Activated gamma-delta T cell treated with anti-CD3 and anti-CD28 coated beads, Interleukin-2, amount 50 U/mL, for 16 hours (primary cell): ENCODE measurements around the gene MTA3.

Experiments
- DNase-seq: peaks from one replicate; pipeline ENCODE4 v3.0.0-alpha.2; 2020; ENCODE audit warnings: low read depth

MTA3 gene

DNA sequence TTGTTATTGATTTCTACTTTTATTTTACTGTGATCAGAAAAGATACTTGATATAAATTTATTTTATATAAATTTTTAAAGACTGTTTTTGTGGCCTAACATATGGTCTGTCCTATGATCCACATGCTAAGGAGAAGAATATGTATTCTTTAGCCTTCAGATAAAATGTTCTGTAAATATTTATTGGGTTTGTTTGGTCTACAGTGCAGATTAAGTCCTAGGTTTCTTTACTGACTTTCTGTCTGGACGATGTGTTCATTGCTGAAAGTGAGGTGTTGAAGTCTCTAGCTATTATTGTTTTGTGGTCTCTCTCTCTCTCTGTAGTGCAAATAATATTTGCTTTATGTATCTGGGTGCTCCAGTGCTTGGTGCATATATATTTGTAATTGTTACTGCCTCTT is 165.4 kb downstream of the MTA3 start:
- DNase-seq: no peak

DNA sequence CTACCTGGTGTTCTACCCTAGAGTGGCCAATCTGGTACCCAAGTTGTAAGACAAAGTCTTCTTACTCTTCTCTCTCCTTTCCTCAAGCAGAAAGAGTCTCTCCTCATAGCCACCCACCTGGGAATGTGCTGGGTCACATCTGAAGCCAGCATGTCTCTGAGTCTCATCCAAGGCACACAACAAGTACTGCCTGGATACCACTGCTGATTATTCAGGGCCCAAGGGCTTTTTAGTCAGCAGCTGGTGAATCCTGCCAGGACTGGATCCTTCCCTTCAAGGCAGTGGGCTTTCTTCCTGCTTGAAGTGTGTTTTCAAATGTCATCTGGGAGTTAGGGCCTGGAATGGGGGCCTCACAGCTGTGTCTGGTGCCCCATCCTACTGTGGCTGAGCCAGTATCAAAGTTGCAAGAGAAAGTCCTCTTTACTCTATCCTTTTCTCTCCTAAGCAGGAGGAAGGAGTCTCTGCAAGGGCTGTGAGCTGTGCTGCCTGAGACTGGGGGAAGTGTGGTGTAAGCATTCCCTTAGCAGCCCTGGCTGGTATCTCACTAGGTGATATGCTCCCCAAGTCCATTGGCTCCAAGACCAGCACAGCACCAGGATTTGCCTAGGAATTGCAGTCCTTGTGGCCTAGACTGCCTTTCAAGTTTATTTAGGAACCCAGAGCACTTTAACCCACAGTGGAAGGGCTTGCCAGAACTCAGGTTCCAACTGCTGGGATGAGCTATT is 168.3 kb downstream of the MTA3 start:
- DNase-seq: no peak

DNA sequence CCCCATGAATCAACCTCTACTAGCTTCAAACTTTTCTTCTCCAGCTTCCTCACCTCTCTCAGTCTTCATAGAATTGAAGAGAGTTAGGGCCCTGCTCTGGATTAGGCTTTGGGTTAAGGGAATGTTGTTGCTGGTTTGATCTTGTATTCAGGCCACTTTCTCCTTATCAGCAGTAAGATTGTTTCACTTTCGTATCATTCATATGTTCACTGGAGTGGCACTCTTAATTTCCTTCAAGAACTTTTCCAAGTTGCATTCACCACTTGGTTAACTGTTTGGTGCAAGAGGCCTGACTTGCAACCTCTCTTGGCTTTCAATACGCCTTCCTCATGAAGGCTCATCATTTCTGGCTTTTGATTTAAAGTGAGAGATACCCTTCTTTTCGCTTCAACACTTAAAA is 172.7 kb downstream of the MTA3 start:
- DNase-seq: no peak

DNA sequence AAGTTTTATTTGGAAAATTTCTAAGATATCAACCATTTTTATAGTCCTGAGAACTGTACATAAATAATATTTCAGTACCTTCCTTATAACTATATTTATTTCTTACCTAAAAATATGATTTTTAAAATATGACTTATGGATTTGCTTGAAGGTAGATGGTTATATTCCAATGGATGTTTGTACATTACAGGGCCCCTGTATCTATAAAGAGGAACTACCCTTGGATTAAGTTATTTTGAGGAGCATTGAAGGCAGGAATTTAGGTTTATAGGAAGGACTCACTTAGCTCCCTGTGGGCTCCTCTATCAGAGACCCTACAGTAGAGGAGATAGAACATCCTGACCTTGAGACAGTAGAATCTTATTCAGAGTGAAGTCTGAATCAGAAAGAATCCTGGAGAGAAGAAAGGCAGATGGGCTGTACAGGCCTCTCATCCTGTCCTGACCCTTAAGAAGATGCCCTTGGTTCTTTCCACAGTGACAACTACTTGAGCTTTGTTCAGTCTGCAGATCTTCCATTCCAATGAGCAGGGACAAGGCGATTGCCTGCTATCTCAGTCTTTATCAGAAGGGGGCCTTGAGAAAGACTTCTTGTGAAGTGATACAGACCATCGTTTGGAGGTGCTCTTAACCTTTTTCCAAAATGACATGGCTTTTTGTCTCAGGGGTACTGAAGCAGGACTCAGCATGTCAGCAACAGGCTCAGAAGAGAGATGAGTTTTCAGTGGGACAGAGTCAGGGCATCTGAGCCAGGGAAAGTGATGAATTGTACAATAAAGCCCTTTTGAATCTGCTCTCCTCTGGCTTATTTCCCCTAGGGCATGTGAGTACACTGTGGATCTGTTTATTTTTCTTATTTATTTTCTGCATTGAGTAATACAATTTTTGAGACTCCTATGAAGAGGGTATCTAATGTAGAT is 174.6 kb downstream of the MTA3 start:
- DNase-seq: no peak

DNA sequence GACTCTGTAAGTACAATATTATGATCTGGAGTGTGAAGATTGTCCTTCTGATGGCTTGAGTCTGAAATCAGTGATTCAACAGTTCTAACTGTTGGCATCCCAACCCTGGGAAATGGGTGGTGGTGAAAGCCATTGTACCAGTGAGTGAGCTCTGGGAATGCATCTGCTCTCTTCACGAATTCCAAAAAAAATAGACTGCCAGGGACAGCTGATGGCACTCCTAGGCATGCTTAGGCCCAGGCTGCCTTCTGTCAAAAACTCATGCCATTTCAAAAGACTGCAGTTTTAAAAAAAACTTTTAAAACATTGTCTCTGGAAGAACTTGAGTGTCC is 175.2 kb downstream of the MTA3 start:
- no peak for DNase-seq

DNA sequence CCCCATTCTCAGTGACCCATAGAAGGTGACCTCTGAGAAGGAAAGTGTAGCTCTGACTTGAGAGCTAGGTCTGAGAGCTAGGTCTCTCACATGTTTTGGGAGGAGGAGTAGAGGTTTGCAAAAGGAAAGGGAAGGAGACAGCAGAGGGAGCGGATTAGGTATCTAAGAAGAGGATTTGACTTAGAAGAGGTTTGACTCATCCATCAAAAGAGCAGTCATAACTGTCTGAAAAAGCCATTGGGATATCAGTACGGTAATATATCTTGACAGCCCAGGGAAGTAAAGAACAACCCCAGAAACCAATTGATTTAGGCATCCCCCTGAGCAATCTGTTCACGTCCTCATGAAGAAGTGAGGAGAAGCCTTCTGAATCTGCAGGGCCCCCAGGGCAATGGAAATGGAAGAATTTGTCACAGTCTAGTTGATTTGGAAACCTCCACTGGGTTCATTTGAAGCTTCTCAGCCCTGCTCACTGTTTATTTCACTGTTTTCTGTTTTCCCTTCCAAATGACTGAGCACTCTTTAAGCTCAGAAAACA is 176.2 kb downstream of the MTA3 start:
- DNase-seq: no peak

DNA sequence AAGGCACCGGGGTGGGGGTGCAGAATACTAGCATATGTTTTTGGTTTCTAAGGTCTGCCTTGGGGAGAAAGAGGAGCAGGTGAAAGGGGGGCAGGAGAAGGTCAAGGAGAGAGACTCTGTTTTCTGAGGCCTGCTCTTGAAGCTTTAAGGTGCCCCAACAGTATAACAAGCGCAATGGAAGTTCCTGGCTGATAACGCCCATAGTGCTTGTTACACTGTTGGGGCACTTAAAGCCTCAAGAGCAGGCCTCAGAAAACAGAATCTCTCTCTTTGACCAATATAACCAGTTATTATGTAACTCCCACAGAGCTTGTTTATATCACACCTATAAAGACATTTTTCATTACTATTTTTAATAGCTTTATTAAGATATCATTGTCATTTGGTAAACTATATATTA is 179.0 kb downstream of the MTA3 start:
- DNase-seq: no peak

DNA sequence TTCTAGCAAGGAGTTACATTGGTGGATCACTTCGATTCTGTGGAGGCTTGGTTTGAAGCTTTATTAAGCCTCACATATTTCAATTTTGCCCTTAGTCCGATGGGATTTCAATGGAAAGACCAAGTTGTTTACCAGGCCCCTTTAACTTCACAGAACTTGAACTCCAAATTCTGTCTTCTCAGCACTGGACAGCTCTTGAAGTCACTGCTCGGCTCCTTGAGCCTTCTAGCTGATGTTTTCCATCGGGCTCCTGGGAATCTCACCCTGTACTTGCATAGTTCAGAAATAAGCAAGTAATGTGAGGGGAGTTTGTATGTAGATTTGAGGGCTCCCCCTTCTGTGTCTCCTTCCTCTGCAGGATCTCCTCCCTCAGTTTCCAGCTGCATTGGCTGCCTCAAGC is 180.4 kb downstream of the MTA3 start:
- DNase-seq: no peak

DNA sequence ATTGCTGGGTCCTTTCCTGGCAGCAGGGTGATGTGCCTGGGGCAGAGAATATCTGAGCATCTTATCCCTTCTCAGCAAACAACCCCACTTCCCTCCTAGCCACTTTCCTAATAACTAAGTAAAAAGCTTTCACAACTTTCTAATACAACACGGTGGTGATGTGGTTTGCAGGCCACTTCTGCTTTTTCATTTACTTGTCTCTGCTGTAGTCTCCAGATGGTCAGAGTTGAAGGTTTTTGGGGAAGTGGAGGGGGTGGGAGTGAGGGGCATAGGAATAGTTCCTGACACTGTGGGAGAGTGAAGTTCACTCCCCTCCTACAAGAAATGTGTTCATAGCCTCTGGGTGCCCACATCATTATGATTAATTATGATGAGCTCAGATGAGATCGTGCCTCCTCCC is 183.9 kb downstream of the MTA3 start:
- DNase-seq: no peak

DNA sequence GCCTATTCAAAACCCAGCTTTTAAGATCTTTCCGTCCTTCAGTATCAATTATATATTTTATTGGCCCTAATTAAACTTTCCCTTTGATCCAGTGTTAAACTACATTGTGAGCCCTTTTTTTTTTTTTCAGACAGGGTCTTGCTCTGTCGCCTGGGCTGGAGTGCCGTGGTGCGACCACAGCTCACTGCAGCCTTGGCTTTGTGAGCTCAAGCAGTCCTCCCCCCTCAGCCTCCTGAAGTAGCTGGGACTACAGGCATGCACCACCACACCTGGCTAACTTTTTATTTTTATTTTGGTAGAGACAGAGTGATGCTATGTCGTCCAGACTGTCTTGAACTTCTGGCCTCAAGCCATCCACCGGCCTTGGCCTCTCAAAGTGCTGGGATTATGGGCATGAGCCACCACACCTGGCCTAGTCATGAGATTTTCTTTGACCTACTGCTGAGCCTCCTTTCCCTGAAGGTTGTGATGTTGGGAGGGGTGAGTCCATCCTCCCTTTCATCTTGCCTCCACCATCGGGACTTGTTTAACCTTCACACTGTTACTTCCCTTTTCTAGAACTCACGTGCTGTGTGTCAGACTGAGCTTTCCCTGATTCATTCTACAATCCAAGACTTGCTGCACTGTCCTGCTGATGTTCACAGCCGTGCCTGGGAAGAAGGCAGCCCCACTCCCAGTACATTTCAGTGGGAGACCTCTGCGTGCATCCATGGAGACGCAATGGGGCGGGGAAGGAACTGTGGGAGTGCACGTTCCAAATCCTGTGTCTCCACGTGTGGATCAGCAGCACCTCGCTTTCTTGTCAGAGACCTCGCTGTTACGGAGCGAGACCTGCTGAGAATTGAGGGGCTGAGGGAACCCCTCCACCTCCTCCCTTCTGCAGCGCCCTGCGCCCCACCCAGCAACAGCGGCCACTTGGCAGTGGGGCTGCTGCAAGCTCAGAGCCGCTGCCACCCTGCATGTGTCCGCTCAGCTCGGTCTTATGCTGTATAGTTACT is 184.7 kb downstream of the MTA3 start:
- DNase-seq: no peak

DNA sequence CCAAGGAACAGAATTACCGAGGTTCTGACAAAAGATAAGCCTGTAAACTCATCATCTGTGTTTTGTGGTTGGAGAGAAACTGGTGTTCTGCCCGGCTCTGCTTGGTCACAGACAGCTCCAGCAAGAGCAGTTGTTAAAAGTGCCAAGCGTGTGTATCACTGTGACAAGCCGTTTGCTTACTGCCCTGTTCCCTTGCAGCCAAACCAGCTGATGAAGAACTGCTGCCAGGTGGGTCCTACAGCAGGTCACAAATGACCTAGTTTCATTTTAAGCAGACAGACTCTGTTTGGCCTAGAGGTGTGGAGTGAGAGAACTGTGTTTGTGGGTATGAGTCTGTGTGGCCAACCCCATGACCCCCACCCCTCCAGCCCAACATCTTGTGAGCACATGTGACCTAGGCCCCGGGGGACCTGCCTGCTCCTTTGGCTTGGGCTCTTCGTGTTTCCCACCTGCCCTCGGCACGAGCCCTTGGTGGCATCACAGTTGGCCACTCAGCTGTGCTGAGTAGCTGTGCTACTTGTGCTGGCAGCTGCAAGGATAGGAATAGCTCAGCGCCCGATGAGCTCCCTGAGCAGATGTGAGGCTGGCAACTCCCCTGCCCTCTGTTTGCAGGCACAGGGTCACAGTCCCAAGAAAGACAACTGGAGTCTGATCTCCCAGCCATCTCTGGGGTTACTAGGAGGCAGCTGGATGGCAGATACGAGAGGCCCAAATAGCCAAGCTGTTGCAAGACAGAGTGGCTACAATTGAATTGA is 185.8 kb downstream of the MTA3 start:
- no peak for DNase-seq

DNA sequence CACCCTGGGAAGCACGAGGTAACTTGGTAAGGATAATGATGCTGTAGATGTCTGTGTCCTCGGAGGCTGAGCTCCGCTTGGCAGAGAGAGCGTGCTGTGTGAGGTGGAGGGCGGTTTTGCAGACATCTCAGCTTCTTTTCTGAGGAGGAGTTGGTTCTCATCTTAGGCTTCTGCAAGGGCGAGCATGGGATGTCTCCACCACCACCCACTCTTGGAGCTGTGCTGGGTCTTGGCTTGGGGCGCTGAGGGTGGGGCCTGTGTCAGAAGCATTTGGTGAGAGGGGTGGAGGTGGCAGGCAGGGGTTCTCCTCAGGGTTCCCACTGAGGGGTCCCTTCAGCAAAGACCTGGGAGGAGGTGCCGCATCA is 186.3 kb downstream of the MTA3 start:
- DNase-seq: no peak

DNA sequence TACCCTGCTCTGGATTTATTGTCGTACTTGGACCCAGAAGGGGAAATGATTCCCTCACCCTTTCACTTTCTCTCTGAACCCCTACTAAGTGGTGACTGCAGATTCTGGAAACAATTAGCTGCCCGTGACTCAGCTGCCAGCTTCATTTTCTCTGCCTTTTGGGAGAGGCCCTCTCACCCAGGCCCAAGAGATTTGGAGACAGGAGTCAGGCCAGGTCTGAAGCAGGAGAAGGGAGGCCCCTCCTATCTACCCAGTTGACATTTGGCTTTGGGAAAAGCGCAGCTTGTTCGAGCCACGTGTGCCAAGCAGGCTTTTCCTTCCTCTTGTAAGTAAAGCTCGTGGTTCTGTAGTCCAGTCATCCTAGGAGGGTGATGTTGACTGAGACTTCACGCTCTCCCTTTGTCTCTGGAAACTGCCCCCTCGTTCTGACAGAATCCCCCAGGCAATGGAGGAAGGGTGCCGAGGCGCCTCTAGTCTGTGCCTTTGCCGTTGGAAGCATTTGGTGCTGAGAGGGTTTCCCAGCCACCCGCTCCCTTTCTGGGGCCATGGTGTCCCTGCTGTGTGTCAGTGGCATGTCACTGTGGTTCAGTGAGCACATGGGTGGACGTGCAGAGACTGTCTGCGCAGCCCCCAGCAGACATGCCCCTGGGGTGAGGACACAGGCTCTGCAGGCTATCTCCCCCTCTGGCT is 186.9 kb downstream of the MTA3 start:
- DNase-seq: no peak

DNA sequence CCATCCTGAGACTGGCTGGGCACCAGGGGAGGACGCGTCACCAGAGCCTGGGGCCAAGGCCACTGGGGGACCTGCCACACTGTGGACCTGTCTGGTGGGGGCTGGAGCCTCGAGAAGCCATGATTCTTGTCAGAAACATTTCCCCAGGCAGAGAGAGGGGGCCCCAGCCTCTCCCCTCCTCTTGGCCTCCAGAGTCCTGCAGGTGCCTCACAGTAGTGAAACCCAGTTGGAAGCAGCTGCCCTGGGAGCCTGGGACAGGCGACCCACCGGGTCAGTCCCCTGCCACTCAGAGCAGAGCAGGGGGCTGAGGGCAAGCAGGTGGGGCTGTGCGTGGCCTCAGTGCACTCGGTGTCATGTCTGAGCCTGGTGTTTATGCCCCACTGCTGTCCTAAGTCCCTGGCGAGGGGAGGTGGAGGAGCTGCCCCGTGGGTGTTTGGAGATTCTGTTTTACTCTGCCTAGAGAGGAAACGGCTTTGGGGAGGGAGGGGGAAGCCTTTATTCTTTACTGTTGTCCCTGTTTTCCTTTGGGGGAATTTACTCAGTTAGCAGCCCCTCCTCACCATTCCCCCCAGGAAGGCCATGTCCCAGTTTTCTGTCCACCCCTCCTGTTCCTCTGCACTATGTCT is 187.8 kb downstream of the MTA3 start:
- no peak for DNase-seq

DNA sequence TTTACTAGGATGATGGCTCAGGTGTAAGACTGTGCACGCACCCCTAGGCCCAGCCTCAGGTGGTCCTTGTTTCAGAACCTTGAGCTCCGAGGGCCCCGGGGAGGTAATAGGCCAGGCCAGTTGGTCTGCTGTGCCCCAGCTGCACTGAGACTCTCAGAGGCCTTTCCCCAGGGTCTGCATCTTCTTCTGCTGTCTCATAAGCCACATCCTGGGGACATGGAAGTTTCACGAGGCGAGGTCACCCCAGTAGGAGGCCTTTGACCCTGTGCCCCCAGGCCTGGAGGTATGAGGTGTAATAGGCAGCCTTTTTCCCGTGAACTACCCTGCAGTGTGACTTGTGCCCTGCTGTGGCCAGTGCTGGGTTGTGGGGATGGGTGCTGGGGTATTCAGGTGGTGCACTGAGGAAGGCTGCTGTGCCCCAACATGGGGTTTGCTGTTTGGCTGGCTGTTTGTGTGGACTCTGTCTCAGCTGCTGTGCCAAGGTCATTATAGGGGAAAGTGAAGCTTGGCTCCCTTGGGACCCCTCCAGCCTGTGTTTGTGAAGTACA is 188.6 kb downstream of the MTA3 start:
- DNase-seq: no peak

DNA sequence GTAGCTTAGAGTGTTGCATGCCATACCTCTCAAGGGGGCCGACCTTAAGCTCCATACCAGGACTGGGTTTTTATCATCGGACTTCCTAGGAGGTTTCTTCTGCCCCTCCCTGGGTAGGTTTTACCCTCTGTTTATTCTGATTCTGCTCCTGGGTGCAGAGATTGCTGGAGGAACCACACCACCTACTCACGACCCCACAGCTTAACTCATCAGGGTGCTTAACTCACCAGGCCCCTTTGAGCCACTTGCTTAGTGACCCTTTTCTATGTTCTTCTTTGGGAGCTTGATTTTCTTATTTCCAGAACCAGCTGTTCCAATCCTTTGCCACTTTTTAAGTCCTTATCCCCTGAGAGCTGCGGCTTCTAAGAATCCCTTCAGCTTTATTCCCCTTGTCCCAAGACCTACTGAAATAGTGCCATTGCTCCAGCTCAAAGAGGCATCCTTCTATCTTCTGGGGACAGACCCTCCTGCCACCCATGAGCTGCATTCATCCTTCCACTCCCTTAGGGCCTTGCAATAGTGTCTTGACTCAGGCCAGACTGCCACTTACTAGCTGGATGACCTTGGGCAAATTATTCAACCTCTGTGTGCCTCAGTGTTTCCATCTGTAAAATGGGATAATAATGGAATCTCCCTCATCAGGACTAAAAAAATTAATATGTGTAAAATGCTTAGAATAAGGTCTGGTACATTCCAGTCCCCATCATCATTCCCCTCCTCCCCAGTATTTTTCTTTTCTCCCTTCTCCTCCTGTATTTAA is 189.7 kb downstream of the MTA3 start:
- DNase-seq: no peak

DNA sequence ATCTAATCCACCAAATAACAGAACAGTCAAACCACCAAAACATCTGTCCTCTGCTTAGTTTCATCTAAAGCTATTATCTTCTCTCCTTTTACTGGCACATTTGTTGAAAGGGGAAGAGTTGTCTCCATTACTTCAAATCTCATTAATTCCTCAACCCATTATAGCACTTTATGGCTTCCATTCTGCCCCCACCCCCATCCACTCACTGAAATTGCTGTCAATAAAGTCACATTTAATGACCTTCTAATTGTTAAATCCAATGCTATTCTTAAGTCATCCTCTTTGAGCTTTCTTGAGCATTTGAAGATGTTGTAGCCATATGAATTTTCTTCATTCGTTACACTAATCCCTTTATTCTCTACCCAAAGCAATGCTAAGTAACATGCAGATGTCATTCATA is 190.3 kb downstream of the MTA3 start:
- DNase-seq: no peak

DNA sequence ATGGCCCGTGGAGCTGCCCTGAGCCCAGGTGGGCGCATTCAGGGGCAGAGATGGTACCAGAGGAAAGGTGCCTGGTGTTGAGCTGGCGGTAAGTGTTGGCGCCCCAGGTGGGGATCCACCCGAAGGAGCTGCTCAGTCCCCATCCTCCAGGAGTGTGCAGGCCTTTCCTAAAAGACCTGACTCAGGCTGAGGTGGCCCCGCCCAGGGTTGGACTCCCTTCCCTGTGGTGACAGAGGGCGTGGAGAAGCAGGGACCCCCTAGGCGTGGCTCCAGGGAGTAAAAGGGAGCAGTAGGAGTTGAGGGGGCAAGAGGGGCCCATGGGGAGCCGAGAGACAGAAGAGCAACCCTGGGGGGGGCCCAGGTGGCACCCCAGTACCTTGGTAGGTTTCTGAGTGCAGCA is 193.1 kb downstream of the MTA3 start:
- no peak for DNase-seq

DNA sequence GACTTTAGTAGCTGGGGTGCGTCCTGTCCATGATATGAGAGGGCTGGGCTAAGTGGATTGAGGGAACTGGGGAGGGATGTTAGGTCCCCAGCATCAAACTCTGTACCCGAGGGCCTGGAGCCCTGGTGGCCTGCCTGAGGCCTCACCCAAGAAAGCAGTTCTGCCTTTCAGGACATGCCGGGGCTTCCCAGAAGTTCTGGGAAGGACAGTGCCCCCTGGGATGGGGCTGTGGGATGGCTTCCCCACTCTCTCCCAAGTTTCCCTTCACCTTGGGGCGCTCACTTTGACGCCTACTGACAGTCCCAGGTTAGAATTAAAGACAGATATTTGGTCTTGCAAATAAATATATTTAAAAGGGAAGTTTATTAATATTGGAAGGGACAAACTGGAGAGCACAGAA is 193.7 kb downstream of the MTA3 start:
- no peak for DNase-seq
